HG03025 (cell line): ENCODE results near the gene GPX2.

Source experiments
- ATAC-seq: cut with Tn5 transposase; IDR thresholded peaks from one replicate; pipeline ENCODE4 v1.9.1; 2021; ENCODE audit warnings: mild to moderate bottlenecking, moderate library complexity; ENCODE audit not compliant: unreplicated experiment, low FRiP score

GPX2 gene

GRCh38 chr14:64943556-64943955 lies 1.0 kb upstream of the GPX2 start:
- no peak for ATAC-seq

GRCh38 chr14:64940336-64940910 lies 2.1 kb downstream of the GPX2 start:
- no peak for ATAC-seq

- no peak for ATAC-seq
Measured at GRCh38 chr14:64939817-64940190, 2.7 kb downstream of the GPX2 start.

GRCh38 chr14:64938972-64939816 lies 3.4 kb downstream of the GPX2 start:
- ATAC-seq: no peak

GRCh38 chr14:64937821-64938193 lies 4.7 kb downstream of the GPX2 start:
- ATAC-seq: no peak

GRCh38 chr14:64937171-64937820 lies 5.2 kb downstream of the GPX2 start:
- ATAC-seq: no peak

- ATAC-seq: no peak
Measured at GRCh38 chr14:64935508-64935907, 7.0 kb downstream of the GPX2 start.

GRCh38 chr14:64934338-64934929 lies 8.1 kb downstream of the GPX2 start:
- ATAC-seq: no peak

GRCh38 chr14:64932231-64932630 lies 10.3 kb downstream of the GPX2 start:
- ATAC-seq: no peak

GRCh38 chr14:64931123-64931522 lies 11.4 kb downstream of the GPX2 start:
- no peak for ATAC-seq

GRCh38 chr14:64930085-64930843 lies 12.3 kb downstream of the GPX2 start:
- no peak for ATAC-seq

GRCh38 chr14:64929014-64929359 lies 13.6 kb downstream of the GPX2 start:
- ATAC-seq: no peak

GRCh38 chr14:64928239-64929013 lies 14.1 kb downstream of the GPX2 start:
- ATAC-seq: peak; percentile 85

GRCh38 chr14:64927031-64927430 lies 15.5 kb downstream of the GPX2 start:
- no peak for ATAC-seq

GRCh38 chr14:64926398-64926995 lies 16.0 kb downstream of the GPX2 start:
- ATAC-seq: no peak

GRCh38 chr14:64923015-64923414 lies 19.5 kb downstream of the GPX2 start:
- ATAC-seq: no peak

GRCh38 chr14:64920465-64920864 lies 22.1 kb downstream of the GPX2 start:
- ATAC-seq: no peak

- ATAC-seq: no peak
Measured at GRCh38 chr14:64919618-64920017, 22.9 kb downstream of the GPX2 start.

GRCh38 chr14:64919215-64919614 lies 23.3 kb downstream of the GPX2 start:
- ATAC-seq: no peak

GRCh38 chr14:64918216-64918615 lies 24.3 kb downstream of the GPX2 start:
- ATAC-seq: no peak
